SKM-1 treated with dmso at 0.1 percent for 144 hours (cell line): ENCODE data around the gene MAPK7.
A peak's percentile ranks its signal among the peaks of the same experiment; 100 is the strongest.

Source experiments
- DNase-seq: peaks from one replicate; lab custom pipeline; 2025; ENCODE audit not compliant: unreplicated experiment; lab: John Stamatoyannopoulos, UW

MAPK7 gene

GRCh38 chr17:19362277-19363113 is 15.8 kb upstream of the MAPK7 start, which contains the start of gene B9D1:
Gene B9D1 (minus strand): TSS chr17:19362723. CDS start chr17:19362569, 154 bp downstream.
- DNase-seq: peak; percentile 81

- no peak for DNase-seq
These were observed 15.2 kb upstream of the MAPK7 start for GRCh38 chr17:19363114-19363438.

GRCh38 chr17:19363460-19364035 is 14.8 kb upstream of the MAPK7 start:
- DNase-seq: no peak

- no peak for DNase-seq
These were observed 13.4 kb upstream of the MAPK7 start for GRCh38 chr17:19364699-19365498.

GRCh38 chr17:19365499-19365817 is 12.8 kb upstream of the MAPK7 start:
- no peak for DNase-seq

- no peak for DNase-seq
These were observed 12.3 kb upstream of the MAPK7 start for GRCh38 chr17:19365833-19366636.

GRCh38 chr17:19366637-19366972 is 11.7 kb upstream of the MAPK7 start:
- DNase-seq: no peak

- DNase-seq: no peak
These were observed 10.1 kb upstream of the MAPK7 start for GRCh38 chr17:19368229-19368628.

- no peak for DNase-seq
These were observed 9.1 kb upstream of the MAPK7 start for GRCh38 chr17:19369107-19369778.

- DNase-seq: no peak
These were observed 8.3 kb upstream of the MAPK7 start for GRCh38 chr17:19369846-19370492.

GRCh38 chr17:19370493-19370960 is 7.8 kb upstream of the MAPK7 start:
- peak; percentile 67 for DNase-seq

GRCh38 chr17:19371259-19372010 is 6.9 kb upstream of the MAPK7 start:
- peak; percentile 25 for DNase-seq

- no peak for DNase-seq
These were observed 6.3 kb upstream of the MAPK7 start for GRCh38 chr17:19372011-19372370.

GRCh38 chr17:19372439-19372838 is 5.9 kb upstream of the MAPK7 start:
- no peak for DNase-seq

GRCh38 chr17:19372866-19373504 is 5.3 kb upstream of the MAPK7 start:
- DNase-seq: no peak

GRCh38 chr17:19374136-19374535 is 4.2 kb upstream of the MAPK7 start:
- DNase-seq: no peak

GRCh38 chr17:19375732-19376131 is 2.6 kb upstream of the MAPK7 start:
- no peak for DNase-seq

- DNase-seq: no peak
These were observed 1.5 kb upstream of the MAPK7 start for GRCh38 chr17:19376811-19377210.
